Omental fat pad (tissue), 4 donors: ENCODE data around the gene ZNF124. TPM values are rescaled to one million over a fixed set of nuclear protein-coding genes. Genes with fewer than 3 reads are reported as not detected.
"Not testable (repeated sequence)": the region's sequence is repeated elsewhere in the genome, so short reads cannot be mapped to it uniquely, and the experiment has no call there.

Source experiments
- ATAC-seq: fragments of 150-250 bp; one replicate; pipeline ENCODE4 v1.9.1; 2016; ENCODE audit warnings: mild to moderate bottlenecking, moderate library complexity; ENCODE audit not compliant: low FRiP score
- DNase-seq: peaks from one replicate; pipeline ENCODE4 v3.0.0-alpha.2; 2019; ENCODE audit warnings: low spot score
- CTCF ChIP-seq, 3 donors: fragments of 450-650 bp; IDR thresholded peaks; one replicate each; pipeline ENCODE4 v1.5.1; 2016 to 2017; ENCODE audit warnings: antibody characterized with exemption in 3 of 3, mild to moderate bottlenecking in 3 of 3, moderate library complexity in 2 of 3
- total RNA-seq, 4 donors: library from RNA; depleted of rRNA; stranded (reverse); fragments of >200 nt; gene quantifications; one replicate each; pipeline ENCODE4 v1.1.0, GENCODE V29; 2016

Gene ZNF124
- total RNA-seq, 4 donors from 2014 or later = 18.6 to 40.5 (median 24.0) TPM

GRCh38 chr1:247146671-247147070, 25.1 kb downstream of the ZNF124 start:
- ATAC-seq (no peak), DNase-seq (no peak)
- no peak for TF ChIP-seq CTCF (IDR thresholded peaks at IDR 0.05)

- no peak for ATAC-seq
Observed at GRCh38 chr1:247145279-247145678, 26.5 kb downstream of the ZNF124 start.

GRCh38 chr1:247139557-247139956, 32.3 kb downstream of the ZNF124 start:
- ATAC-seq, DNase-seq: not testable (repeated sequence)

More at GRCh38 chr1:247145279-247145678, 26.5 kb downstream of the ZNF124 start:
- DNase-seq = no peak
- TF ChIP-seq CTCF (IDR thresholded peaks at IDR 0.05) = no peak

- ATAC-seq (no peak), DNase-seq (no peak)
- no peak for TF ChIP-seq CTCF (IDR thresholded peaks at IDR 0.05)
Observed at GRCh38 chr1:247131236-247131635, 40.6 kb downstream of the ZNF124 start.

- not testable (repeated sequence) for ATAC-seq, DNase-seq
Observed at GRCh38 chr1:247127519-247128282, 44.1 kb downstream of the ZNF124 start.

GRCh38 chr1:247126601-247127000, 45.2 kb downstream of the ZNF124 start:
- not testable (repeated sequence) for DNase-seq
- peak; percentile 57 for ATAC-seq

- peak; percentile 100 for ATAC-seq
- not testable (repeated sequence) for DNase-seq
Observed at GRCh38 chr1:247126166-247126565, 45.7 kb downstream of the ZNF124 start.

- ATAC-seq = no peak
- DNase-seq = no peak
- TF ChIP-seq CTCF (IDR thresholded peaks at IDR 0.05) = no peak
Observed at GRCh38 chr1:247121382-247121781, 50.4 kb downstream of the ZNF124 start.

GRCh38 chr1:247120408-247120668, 51.5 kb downstream of the ZNF124 start:
- ATAC-seq, DNase-seq: not testable (repeated sequence)
